ENCODE data around the gene ZNF280C. TPM values are rescaled to one million over a fixed set of nuclear protein-coding genes. Genes with fewer than 3 reads are reported as not detected.

Gene ZNF280C
- total RNA-seq, 1 donor from 2014 or later = 1.5 TPM

DNA sequence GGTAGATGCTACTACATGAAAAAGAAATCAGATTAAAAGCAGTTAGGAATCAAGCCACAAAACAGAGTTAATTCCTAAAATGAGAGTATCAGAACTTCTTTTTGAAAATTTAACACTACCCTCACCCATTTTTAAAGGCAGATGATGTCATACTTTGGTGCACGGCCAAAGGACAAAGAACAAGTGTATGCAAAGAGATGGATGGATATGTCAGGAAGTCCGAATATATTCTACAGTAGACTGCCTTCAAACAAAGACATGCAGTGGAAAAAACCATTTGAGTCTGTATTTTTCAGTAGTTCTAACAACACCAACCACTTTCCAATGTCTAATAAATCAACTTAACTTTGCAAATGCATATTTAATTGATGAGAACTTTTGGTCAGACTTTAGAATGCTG is 105.3 kb downstream of the ZNF280C start:
- intact Hi-C loops (cut with DNase I) = no loop called here
- ATAC-seq (no peak), DNase-seq (ENCODE audit: missing footprints) (no peak)

DNA sequence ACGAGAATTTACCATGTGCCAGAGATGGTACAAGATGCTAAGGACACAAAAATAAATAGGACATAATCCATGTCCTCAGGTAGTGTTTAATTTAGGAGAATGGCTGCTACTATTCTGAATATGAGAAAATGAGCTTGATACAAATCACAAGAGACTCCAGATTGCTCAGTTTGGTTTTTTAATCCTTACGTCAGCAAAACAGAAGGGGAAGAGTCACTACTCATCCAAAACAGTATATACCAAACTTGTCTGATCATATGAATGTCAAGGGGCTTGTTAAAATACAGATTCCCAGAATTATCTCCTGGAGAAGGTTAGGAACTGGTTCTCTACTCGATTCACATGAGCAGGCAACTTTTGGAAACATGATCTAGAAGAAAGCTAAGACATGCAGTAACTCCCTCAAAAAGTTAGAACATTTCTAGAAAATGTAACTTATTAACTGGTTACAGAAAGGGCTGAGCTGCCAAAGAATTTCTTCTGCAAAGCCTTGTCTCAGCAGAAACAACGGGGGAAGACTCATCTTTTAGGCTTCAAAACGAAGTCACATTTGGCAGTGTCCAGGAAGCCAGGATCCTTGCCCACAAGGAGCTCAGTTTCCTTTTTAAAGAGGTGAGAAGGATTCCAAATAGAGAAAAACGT is 106.5 kb downstream of the ZNF280C start:
- no peak for ATAC-seq
- DNase-seq (ENCODE audit: missing footprints) = no peak
- intact Hi-C loops (cut with DNase I) = no loop called here

DNA sequence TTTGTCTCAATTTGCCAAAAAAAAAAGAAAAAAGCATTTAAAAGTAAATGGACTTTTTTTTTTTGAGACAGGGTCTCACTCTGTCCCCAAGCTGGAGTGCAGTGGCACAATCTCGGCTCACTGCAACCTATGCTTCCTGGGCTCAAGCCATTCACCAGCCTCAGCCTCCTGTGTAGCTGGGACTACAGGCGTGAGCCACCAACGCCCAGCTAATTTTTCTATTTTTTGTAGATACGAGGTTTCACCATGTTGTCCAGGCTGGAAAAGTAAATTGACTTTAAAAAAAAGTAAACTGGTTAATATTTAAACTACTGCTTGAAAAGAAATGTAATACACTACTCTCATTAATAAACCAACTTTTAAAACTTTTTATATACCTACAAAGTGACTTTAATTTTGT is 108.9 kb downstream of the ZNF280C start:
- ATAC-seq (no peak), DNase-seq (ENCODE audit: missing footprints) (no peak)
- intact Hi-C loops (cut with DNase I) = no loop called here

GRCh38 chrX:130158311-130158710 is 110.4 kb downstream of the ZNF280C start:
- ATAC-seq = no peak
- DNase-seq (ENCODE audit: missing footprints) = no peak
- intact Hi-C loops (cut with DNase I) = no loop called here

DNA sequence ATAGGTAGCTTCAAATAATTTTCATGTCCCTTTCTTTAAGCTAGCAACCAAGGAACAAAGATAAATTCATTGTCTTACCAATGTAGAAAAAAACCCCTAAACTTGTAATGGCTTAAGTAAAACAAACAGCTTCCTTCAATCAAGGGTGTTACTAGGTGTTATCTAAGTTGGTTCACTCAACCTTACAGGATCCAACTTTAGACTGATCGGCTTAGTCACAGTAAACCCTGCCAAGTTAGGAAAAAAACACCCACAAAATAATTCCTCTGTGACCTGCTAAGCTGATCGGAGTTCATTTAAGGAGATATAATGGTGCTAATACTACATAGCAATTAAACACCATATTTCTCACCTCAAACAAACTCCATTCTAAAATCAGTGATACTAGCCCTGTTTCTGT is 113.1 kb downstream of the ZNF280C start:
- intact Hi-C loops (cut with DNase I) = no loop called here
- DNase-seq (ENCODE audit: missing footprints) (no peak), ATAC-seq (no peak)

Other genes with a start within 250 kb of the ZNF280C start
- gene ELF4, start 158.4 kb downstream of the ZNF280C start, total RNA-seq = 2.8 TPM
- gene AIFM1, start 103.1 kb downstream of the ZNF280C start, total RNA-seq = 132 TPM
- gene RAB33A, start 96.9 kb downstream of the ZNF280C start, total RNA-seq = 0.32 TPM
- 4.8 TPM for gene SLC25A14, start 71.0 kb upstream of the ZNF280C start, total RNA-seq
- gene GPR119, start 116.8 kb upstream of the ZNF280C start, total RNA-seq = not detected
- 9.9 TPM for gene RBMX2, start 133.1 kb upstream of the ZNF280C start, total RNA-seq